IPS-18c (cell line): Measurements from ENCODE around the gene XXYLT1.
"Not testable (repeated sequence)": the region's sequence is repeated elsewhere in the genome, so short reads cannot be mapped to it uniquely, and the experiment has no call there.

Experiments used
- H3K4me3 ChIP-seq: 2 replicates; pipeline ENCODE4 v1.7.0; 2013; ENCODE audit warnings: low read depth, mild to moderate bottlenecking, low read length, moderate library complexity; ENCODE audit not compliant: insufficient read depth
- H3K9me3 ChIP-seq: one replicate; pipeline ENCODE4 v1.6.1; 2013; ENCODE audit warnings: mild to moderate bottlenecking, low read length, moderate library complexity; ENCODE audit not compliant: control insufficient read depth, insufficient read depth

The XXYLT1 gene

DNA sequence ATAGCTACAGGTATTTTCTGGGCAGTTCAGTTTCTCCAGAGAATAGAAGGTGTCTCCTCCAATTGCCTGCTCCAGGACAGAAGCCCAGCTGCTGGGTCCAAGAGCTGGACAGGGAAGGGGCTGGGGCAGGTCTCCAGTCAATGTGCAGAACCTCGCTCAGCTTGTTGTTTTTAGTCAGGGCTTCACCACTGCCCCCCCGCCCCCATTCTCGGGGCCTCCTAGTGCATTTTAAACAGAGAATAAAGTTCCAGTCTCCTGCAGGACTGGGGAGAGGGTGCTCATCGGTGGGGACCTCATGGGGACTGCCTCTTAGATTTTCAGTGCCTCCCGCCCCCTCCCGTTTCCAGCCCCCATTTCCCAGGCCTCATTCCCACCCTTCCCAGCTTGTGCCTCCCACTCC, 216.6 kb downstream of the XXYLT1 start:
- no peak overlapping the region for H3K4me3 ChIP-seq
- no peaks in the 10 kb centered on the region for H3K9me3 ChIP-seq

DNA sequence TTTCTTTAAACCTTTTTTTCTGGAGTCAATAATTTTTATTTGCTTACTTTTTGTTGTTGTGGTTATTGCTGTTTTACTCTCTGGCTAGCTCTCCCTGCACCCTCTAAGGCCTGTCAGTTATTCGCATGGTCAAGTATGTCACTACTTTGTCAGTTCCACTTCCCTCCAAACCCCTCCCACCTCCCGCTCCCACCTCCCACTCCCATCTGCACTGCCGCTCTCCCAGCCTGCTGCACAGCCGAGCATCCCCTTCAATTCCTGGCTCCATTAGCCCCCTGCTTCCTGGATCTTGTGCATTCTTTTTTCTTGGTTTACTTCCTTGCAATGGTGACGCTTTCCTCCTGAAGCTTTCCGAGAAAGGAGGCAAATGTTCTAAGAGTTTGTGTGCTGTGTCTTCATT, 218.0 kb downstream of the XXYLT1 start:
- H3K9me3 ChIP-seq: no peaks in the 10 kb centered on the region

GRCh38 chr3:195050296-195050695, 220.7 kb downstream of the XXYLT1 start:
- H3K4me3 ChIP-seq, H3K9me3 ChIP-seq: not testable (repeated sequence)

More for the DNA sequence above, 218.0 kb downstream of the XXYLT1 start:
- H3K4me3 ChIP-seq: no peak overlapping the region

GRCh38 chr3:195048059-195048905, 222.7 kb downstream of the XXYLT1 start:
- H3K9me3 ChIP-seq: no peaks in the 10 kb centered on the region

DNA sequence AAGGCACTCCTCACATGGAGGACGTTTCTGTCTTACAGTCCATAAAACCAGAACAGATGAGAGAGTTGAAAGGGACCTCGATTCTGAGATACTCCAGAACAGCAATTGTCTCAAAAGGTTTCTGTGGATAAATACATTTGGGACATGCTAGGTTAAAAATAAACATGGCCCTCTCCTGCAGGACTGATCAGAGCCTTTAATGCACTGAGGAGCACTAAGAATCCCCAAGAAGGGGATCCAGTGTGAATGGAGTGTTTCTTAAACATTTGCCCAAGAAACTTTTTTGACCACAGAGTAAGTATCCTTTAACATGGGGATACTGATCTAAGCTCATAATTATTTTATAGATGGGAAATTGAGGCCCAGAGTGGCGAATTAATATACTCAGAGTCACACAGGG, 223.4 kb downstream of the XXYLT1 start:
- H3K4me3 ChIP-seq: no peak overlapping the region
- no peaks in the 10 kb centered on the region for H3K9me3 ChIP-seq

More at GRCh38 chr3:195048059-195048905, 222.7 kb downstream of the XXYLT1 start:
- no peak overlapping the region for H3K4me3 ChIP-seq

DNA sequence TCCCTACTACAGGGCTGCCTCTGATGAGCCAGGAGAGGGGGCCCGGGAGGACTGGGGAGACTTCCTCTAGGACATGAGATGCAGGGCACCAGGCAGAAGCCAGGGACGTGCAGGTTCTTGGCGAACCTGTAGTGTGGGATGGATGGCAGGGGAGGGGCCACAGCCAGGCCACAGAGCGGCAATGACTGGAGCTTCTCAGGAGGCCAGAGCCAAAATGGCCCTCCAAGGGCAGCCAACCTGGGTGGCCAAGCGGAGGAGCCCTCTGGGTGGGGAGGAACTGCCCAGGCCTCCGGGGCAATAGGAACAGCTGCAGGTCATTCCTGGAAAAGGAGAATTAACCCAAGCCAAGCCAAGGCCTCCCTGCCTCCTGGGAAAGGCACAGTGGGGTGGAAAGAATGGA, 224.5 kb downstream of the XXYLT1 start:
- no peak overlapping the region for H3K4me3 ChIP-seq
- no peaks in the 10 kb centered on the region for H3K9me3 ChIP-seq

- Histone ChIP-seq H3K4me3 (no peak overlapping the region), H3K9me3 (no peaks in the 10 kb centered on the region)
Observed at GRCh38 chr3:195045481-195046210, 225.3 kb downstream of the XXYLT1 start.

GRCh38 chr3:195044411-195044810, 226.5 kb downstream of the XXYLT1 start:
- no peak overlapping the region for H3K4me3 ChIP-seq
- H3K9me3 ChIP-seq: no peaks in the 10 kb centered on the region

- Histone ChIP-seq H3K9me3 (no peaks in the 10 kb centered on the region), H3K4me3 (no peak overlapping the region)
Observed at GRCh38 chr3:195043607-195044339, 227.2 kb downstream of the XXYLT1 start.

DNA sequence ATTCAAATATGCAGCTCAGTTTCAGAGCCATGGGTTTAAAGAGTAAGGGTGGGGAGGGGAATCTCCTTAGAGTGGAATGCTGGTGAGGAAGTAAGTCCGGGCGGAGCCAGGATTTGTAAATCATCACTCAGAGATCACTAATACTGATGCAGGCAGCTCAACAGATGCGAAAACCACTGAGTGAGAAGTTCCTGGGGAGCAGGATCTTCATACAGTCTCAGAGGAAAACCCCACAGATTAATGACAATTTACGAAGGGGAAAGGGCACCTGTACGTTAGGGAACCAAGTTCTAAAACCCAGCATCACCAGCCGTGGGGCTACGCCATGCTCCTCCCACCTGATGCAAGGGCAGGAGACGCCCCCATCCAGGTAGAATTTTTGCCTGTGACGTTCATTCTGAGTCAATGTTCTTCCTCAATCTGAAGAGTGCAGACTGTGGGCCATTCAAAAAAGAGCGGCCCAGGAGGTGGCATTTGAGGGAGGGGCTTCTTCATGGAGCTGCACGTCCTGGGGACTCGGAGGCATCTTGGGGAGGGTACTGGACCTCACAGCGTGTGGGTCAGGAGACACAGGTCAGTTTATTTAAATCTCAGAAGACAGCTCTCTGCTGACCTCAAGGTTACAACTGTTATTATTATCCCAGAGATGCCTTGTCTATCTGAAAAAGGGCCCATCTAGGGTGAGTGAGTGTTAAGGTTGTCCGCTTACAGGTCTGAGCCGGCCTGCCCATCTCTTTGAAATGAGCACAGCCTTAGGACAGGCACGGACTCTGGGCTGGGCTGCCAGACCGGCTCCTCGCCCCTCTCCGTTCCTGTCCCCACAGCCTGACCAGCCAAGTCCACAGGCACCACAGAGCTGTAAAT, 228.0 kb downstream of the XXYLT1 start:
- H3K4me3 ChIP-seq: no peak overlapping the region
- H3K9me3 ChIP-seq: no peaks in the 10 kb centered on the region

GRCh38 chr3:195041871-195042742, 228.9 kb downstream of the XXYLT1 start:
- H3K4me3 ChIP-seq: no peak overlapping the region

GRCh38 chr3:195040773-195041520, 230.0 kb downstream of the XXYLT1 start:
- Histone ChIP-seq H3K9me3 (no peaks in the 10 kb centered on the region), H3K4me3 (no peak overlapping the region)

More at GRCh38 chr3:195041871-195042742, 228.9 kb downstream of the XXYLT1 start:
- no peaks in the 10 kb centered on the region for H3K9me3 ChIP-seq

DNA sequence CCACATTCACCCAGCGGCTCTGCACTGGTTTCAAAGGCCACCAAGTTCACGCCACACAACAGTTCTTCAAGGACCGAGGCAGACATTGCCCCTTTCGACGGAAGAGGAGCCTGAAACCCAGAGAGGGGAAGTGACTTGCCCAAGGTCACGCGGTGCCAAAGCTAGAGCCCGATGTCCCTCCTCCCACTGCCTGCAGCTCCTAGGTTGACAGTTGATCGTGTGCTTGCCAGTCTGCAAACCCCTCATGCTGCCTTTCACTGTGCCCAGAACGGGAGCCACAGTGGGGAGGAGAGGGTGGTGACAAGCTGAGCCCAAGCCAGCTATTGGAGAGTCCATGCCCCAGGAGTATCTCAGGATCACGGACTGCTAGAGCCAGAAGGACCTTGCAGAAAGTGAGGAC, 230.9 kb downstream of the XXYLT1 start:
- no peaks in the 10 kb centered on the region for H3K9me3 ChIP-seq
- no peak overlapping the region for H3K4me3 ChIP-seq

DNA sequence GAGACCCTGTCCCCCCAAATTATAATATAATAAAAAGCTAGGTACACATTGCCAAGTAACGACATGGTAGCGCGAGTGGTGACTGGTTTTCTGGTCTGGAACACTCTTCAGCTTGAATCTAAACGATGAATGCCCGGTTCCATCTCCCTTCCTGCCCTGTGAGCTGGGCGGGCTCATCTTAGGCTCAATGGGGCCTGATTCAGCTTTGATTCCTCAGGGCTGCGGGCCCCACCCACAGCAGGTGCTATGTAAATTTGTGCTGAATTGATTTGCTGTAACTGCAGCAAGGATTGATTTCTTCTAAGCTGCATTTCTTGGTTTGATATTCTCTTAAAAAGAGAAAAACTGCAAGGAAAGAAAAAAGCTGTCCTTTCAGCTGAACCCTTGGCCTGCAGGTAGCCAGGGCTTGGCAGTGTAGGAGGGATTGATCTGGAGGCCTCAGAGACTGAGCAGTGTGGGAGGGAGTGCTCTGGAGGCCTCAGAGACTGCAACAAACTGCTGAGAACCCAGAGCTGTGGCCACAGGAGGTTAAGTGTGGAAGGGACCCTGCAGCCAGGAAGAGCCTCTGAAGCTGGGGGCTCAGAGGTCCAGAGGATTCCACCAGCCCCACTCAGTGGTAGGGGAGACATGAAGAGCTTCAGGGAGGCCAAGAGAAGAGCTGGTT, 231.6 kb downstream of the XXYLT1 start:
- Histone ChIP-seq H3K4me3 (no peak overlapping the region), H3K9me3 (no peaks in the 10 kb centered on the region)

DNA sequence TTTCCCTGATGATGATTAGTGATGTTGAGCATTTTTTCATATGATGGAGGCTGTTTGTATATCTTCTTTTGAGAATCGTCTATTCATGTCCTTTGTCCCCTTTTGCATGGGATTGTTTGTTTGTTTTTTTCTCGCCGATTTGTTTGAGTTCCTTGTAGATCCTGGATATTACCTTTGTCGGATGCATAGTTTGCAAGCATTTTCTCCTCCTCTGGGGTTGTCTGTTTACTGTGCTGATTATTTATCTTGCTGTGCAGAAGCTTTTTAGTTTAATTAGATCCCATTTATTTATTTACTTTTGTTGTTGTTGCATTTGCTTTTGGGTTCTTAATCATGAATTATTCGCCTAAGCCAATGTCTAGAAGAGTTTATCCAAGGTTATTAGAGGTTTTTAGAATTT, 232.8 kb downstream of the XXYLT1 start:
- H3K4me3 ChIP-seq: no peak overlapping the region
- H3K9me3 ChIP-seq: no peaks in the 10 kb centered on the region
